Lower leg skin (tissue), 4 donors: ENCODE data around the gene VEZT. TPM values are rescaled to one million over a fixed set of nuclear protein-coding genes. Genes with fewer than 3 reads are reported as not detected.

Source experiments
- DNase-seq, 2 donors: peaks; one replicate each; pipeline ENCODE4 v3.0.0-alpha.2; 2019; ENCODE audit warnings: low spot score in 2 of 2
- H3K4me3 ChIP-seq: fragments of 200-600 bp; sonication (generic); 2 replicates; pipeline ENCODE4 v1.5.1; 2017; ENCODE audit warnings: mild to moderate bottlenecking, low read depth; ENCODE audit not compliant: poor library complexity, severe bottlenecking
- CTCF ChIP-seq, 3 donors: fragments of 450-650 bp; IDR thresholded peaks; one replicate each; pipeline ENCODE4 v1.5.1; 2016; ENCODE audit warnings: antibody characterized with exemption in 3 of 3, mild to moderate bottlenecking in 3 of 3, moderate library complexity in 2 of 3
- POLR2A ChIP-seq, 2 donors: fragments of 450-650 bp; IDR thresholded peaks; one replicate each; pipeline ENCODE4 v1.6.1; 2016 to 2017; ENCODE audit warnings: antibody characterized with exemption in 2 of 2, mild to moderate bottlenecking in 1 of 2, moderate library complexity in 1 of 2
- WGBS, 2 donors: methylation state at CpG; one replicate each; pipeline ENCODE4 v1.1.5; 2018; 5-methylcytosine and 5-hydroxymethylcytosine counted together
- intact Hi-C: fragments of 100-400 bp; cut with DNase I; formaldehyde crosslinking; loops from one replicate; pipeline ENCODE4 v1.15.0; 2023; ENCODE audit warnings: low total_unique reads
- total RNA-seq, 4 donors: library from RNA; depleted of rRNA; stranded (reverse); fragments of >200 nt; gene quantifications; one replicate each; pipeline ENCODE4 v1.1.0, GENCODE V29; 2016

Gene VEZT
- total RNA-seq, 4 donors from 2014 or later = 40.6 to 95.9 (median 46.4) TPM

GRCh38 chr12:95257541-95257940, 39.9 kb downstream of the VEZT start:
- no peak overlapping the region for H3K4me3 ChIP-seq
- TF ChIP-seq CTCF (IDR thresholded peaks at IDR 0.05) (no peak), POLR2A (IDR thresholded peaks at IDR 0.05) (no peak)
- intact Hi-C loops = no loop called here
- DNase-seq = no peak
- 93 to 97% methylated on average over 3 of the region's 3 CpGs for WGBS, 2 donors

GRCh38 chr12:95258151-95258550, 40.5 kb downstream of the VEZT start:
- TF ChIP-seq CTCF (IDR thresholded peaks at IDR 0.05) (no peak), POLR2A (IDR thresholded peaks at IDR 0.05) (no peak)
- H3K4me3 ChIP-seq = no peak overlapping the region
- no peak for DNase-seq
- 92 to 95% methylated on average over 2 of the region's 2 CpGs for WGBS, 2 donors
- intact Hi-C loops = no loop called here

- 66 to 71% methylated on average over 2 of the region's 2 CpGs for WGBS, 2 donors
- no peak for DNase-seq
- intact Hi-C loops = no loop called here
- no peak for TF ChIP-seq POLR2A (IDR thresholded peaks at IDR 0.05)
- no peak for TF ChIP-seq CTCF (IDR thresholded peaks at IDR 0.05)
- H3K4me3 ChIP-seq = no peak overlapping the region
Observed at GRCh38 chr12:95258803-95259202, 41.2 kb downstream of the VEZT start.

GRCh38 chr12:95259368-95259767, 41.8 kb downstream of the VEZT start:
- TF ChIP-seq POLR2A (IDR thresholded peaks at IDR 0.05) (no peak), CTCF (IDR thresholded peaks at IDR 0.05) (no peak)
- DNase-seq = no peak
- intact Hi-C loops = no loop called here
- H3K4me3 ChIP-seq = no peak overlapping the region
- WGBS, 2 donors = 42 to 65% methylated on average over 1 of the region's 1 CpG

- WGBS, 2 donors = 96% methylated on average over 4 of the region's 4 CpGs
- no peak for DNase-seq
- TF ChIP-seq CTCF (IDR thresholded peaks at IDR 0.05) (no peak), POLR2A (IDR thresholded peaks at IDR 0.05) (no peak)
- no peak overlapping the region for H3K4me3 ChIP-seq
- intact Hi-C loops = no loop called here
Observed at GRCh38 chr12:95261109-95261508, 43.5 kb downstream of the VEZT start.

- H3K4me3 ChIP-seq = no peak overlapping the region
- intact Hi-C loops = loop anchor here (2.0 kb wide), 1 partner anchor 30 kb away; no protein-coding TSS in a partner anchor
- 57 to 69% methylated on average over 3 of the region's 3 CpGs for WGBS, 2 donors
- DNase-seq = no peak
- TF ChIP-seq POLR2A (IDR thresholded peaks at IDR 0.05) (no peak), CTCF (IDR thresholded peaks at IDR 0.05) (no peak)
Observed at GRCh38 chr12:95262808-95263207, 45.2 kb downstream of the VEZT start.
